SK-N-SH (cell line): ENCODE data around the gene SSTR5. TPM values are rescaled to one million over a fixed set of nuclear protein-coding genes. Genes with fewer than 3 reads are reported as not detected.

Source experiments
- CTCF ChIA-PET: fragments of 300-600, 350-600 bp; formaldehyde crosslinking; extraction: SDS; loops from one replicate; lab custom pipeline; 2021; lab: Yijun Ruan, JAX
- POLR2A ChIA-PET: fragments of 350-600 bp; sonication (Branson Sonifier 250); formaldehyde crosslinking; extraction: SDS; loops from one replicate; lab custom pipeline; 2020; ENCODE audit warnings: antibody characterized with exemption, inconsistent platforms; lab: Yijun Ruan, JAX
- DNase-seq: peaks from one replicate; pipeline ENCODE4 v3.0.0; 2012
- H2AFZ ChIP-seq: fragments of 200-600 bp; sonication (generic); 2 replicates; pipeline ENCODE4 v1.8.1; 2016; ENCODE audit warnings: antibody characterized with exemption, mild to moderate bottlenecking, low read depth
- H3F3A ChIP-seq: fragments of 200-600 bp; sonication (generic); replicated peaks from 2 replicates; pipeline ENCODE3; 2016; ENCODE audit warnings: antibody characterized with exemption, mild to moderate bottlenecking; ENCODE audit not compliant: insufficient read depth
- H3K27ac ChIP-seq, 2 experiments: fragments of 200-500 bp in 1 of 2; fragments of 200-600 bp in 1 of 2; sonication (Bioruptor generic) in 1 of 2; sonication (generic), shearing (Covaris generic) in 1 of 2; 2 replicates each; pipeline versions ENCODE4 v1.5.1 to v1.6.1; 2014 to 2016; ENCODE audit warnings: low read depth in 2 of 2, inconsistent platforms in 1 of 2, low read length in 1 of 2, mild to moderate bottlenecking in 1 of 2, mixed read lengths in 1 of 2
- H3K27me3 ChIP-seq: fragments of 200-600 bp; sonication (generic), shearing (Covaris generic); 2 replicates; pipeline ENCODE4 v1.6.1; 2016; ENCODE audit warnings: mixed run types; ENCODE audit not compliant: insufficient read depth
- H3K36me3 ChIP-seq, 2 experiments: fragments of 200-500 bp in 1 of 2; fragments of 200-600 bp in 1 of 2; sonication (Bioruptor generic) in 1 of 2; sonication (generic) in 1 of 2; replicated peaks in 1 of 2; 2 replicates each; pipeline versions ENCODE3 to v1.5.1; 2014 to 2016; ENCODE audit warnings: low read length in 1 of 2, mild to moderate bottlenecking in 1 of 2; ENCODE audit not compliant: insufficient read depth in 2 of 2, control insufficient read depth in 1 of 2
- H3K4me1 ChIP-seq, 2 experiments: fragments of 200-500 bp in 1 of 2; fragments of 200-600 bp in 1 of 2; sonication (Bioruptor generic) in 1 of 2; sonication (generic), shearing (Covaris generic) in 1 of 2; 2 replicates each; pipeline versions ENCODE4 v1.5.1 to v1.6.1; 2014 to 2016; ENCODE audit warnings: low read depth in 1 of 2, low read length in 1 of 2, mixed run types in 1 of 2; ENCODE audit not compliant: insufficient read depth in 2 of 2, control insufficient read depth in 1 of 2
- H3K4me2 ChIP-seq: fragments of 200-600 bp; sonication (generic), shearing (Covaris generic); 2 replicates; pipeline ENCODE4 v1.6.1; 2017; ENCODE audit warnings: mixed run types
- H3K4me3 ChIP-seq, 2 experiments: fragments of 200-500 bp in 1 of 2; fragments of 200-600 bp in 1 of 2; sonication (Bioruptor generic) in 1 of 2; sonication (generic), shearing (Covaris generic) in 1 of 2; 2 replicates each; pipeline versions ENCODE4 v1.5.1 to v1.8.1; 2014 to 2016; ENCODE audit warnings: low read depth in 2 of 2, inconsistent platforms in 1 of 2, low read length in 1 of 2, mild to moderate bottlenecking in 1 of 2, mixed read lengths in 1 of 2, moderate library complexity in 1 of 2
- H3K79me2 ChIP-seq: fragments of 200-600 bp; sonication (generic); 2 replicates; pipeline ENCODE4 v1.8.1; 2017; ENCODE audit warnings: mild to moderate bottlenecking; ENCODE audit not compliant: insufficient read depth
- H3K9ac ChIP-seq: fragments of 200-600 bp; sonication (generic); 2 replicates; pipeline ENCODE4 v1.6.1; 2017; ENCODE audit warnings: mixed run types
- H3K9me2 ChIP-seq: fragments of 200-600 bp; sonication (generic); 2 replicates; pipeline ENCODE4 v1.6.1; 2017; ENCODE audit warnings: mixed run types
- H3K9me3 ChIP-seq: fragments of 200-600 bp; sonication (generic); 2 replicates; pipeline ENCODE4 v1.6.1; 2017; ENCODE audit warnings: mixed run types, mild to moderate bottlenecking, moderate library complexity
- H4K20me1 ChIP-seq: fragments of 200-600 bp; sonication (generic); 2 replicates; pipeline ENCODE4 v1.6.1; 2017; ENCODE audit warnings: mild to moderate bottlenecking, mixed run types; ENCODE audit not compliant: insufficient read depth
- CHD2 ChIP-seq: fragments of 150-350 bp; IDR thresholded peaks from 2 replicates; pipeline ENCODE4 v1.6.1; 2018; ENCODE audit warnings: low read length; ENCODE audit not compliant: partially characterized antibody
- ELF1 ChIP-seq: IDR thresholded peaks from 2 replicates; pipeline ENCODE4 v1.4.0; 2012
- EZH2phosphoT487 ChIP-seq: fragments of 200-600 bp; sonication (generic); IDR thresholded peaks from 2 replicates; pipeline ENCODE4 v1.6.1; 2017; ENCODE audit warnings: low read depth, mixed run types, mild to moderate bottlenecking, antibody characterized with exemption, moderate library complexity, borderline replicate concordance
- FOSL2 ChIP-seq: IDR thresholded peaks from 2 replicates; pipeline ENCODE4 v1.4.0; 2012; ENCODE audit warnings: low read depth, mild to moderate bottlenecking, moderate library complexity, borderline replicate concordance
- FOXJ3 ChIP-seq: sonication (generic); formaldehyde crosslinking; IDR thresholded peaks from 2 replicates; pipeline ENCODE4 v1.5.1; 2020; ENCODE audit warnings: mild to moderate bottlenecking, missing genetic modification reagents
- FOXM1 ChIP-seq: IDR thresholded peaks from 2 replicates; pipeline ENCODE4 v1.4.0; 2012; ENCODE audit warnings: low read depth, mild to moderate bottlenecking
- GATA2 ChIP-seq: sonication (generic); formaldehyde crosslinking; IDR thresholded peaks from 2 replicates; pipeline ENCODE4 v1.5.0; 2020; ENCODE audit warnings: mild to moderate bottlenecking, missing genetic modification reagents
- NFIC ChIP-seq: IDR thresholded peaks from 2 replicates; pipeline ENCODE4 v1.4.0; 2012; ENCODE audit warnings: borderline replicate concordance
- NRF1 ChIP-seq: IDR thresholded peaks from 2 replicates; pipeline ENCODE4 v1.6.1; 2012; ENCODE audit warnings: low read depth, mild to moderate bottlenecking, low read length
- RAD21 ChIP-seq: IDR thresholded peaks from 2 replicates; pipeline ENCODE4 v1.6.1; 2012; ENCODE audit warnings: mild to moderate bottlenecking, low read length
- RCOR1 ChIP-seq: fragments of 150-350 bp; IDR thresholded peaks from 2 replicates; pipeline ENCODE4 v1.6.1; 2017; ENCODE audit warnings: antibody characterized with exemption, low read length
- RFX5 ChIP-seq: IDR thresholded peaks from 2 replicates; pipeline ENCODE4 v1.6.1; 2012; ENCODE audit warnings: mild to moderate bottlenecking, improper control_type of control experiment, low read length
- TAF1 ChIP-seq: IDR thresholded peaks from 2 replicates; pipeline ENCODE4 v1.6.1; 2012; ENCODE audit warnings: low read depth, mild to moderate bottlenecking, low read length, moderate library complexity, borderline replicate concordance
- TCF12 ChIP-seq: IDR thresholded peaks from 2 replicates; pipeline ENCODE4 v1.4.0; 2012
- YY1 ChIP-seq: IDR thresholded peaks from 2 replicates; pipeline ENCODE4 v1.4.0; 2012; ENCODE audit warnings: low read depth, mild to moderate bottlenecking
- WGBS: methylation state at CpG from one replicate; pipeline ENCODE4 v1.1.6; 2017; ENCODE audit warnings: low lambda C conversion rate; 5-methylcytosine and 5-hydroxymethylcytosine counted together
- polyA plus RNA-seq, 3 experiments: library from polyadenylated mRNA; depleted of rRNA; stranded (reverse); fragments of >200 nt; gene quantifications; 2 replicates each; pipeline ENCODE4 v1.2.3, GENCODE V29; 2012
- TF ChIP-seq, protein P1 (sequence below): IDR thresholded peaks from 2 replicates; pipeline ENCODE4 v1.4.0; 2012; ENCODE audit warnings: low read depth, borderline replicate concordance
- TF ChIP-seq, protein P2 (sequence below): fragments of 150-350 bp; IDR thresholded peaks from 2 replicates; pipeline ENCODE4 v1.6.1; 2017; ENCODE audit warnings: antibody characterized with exemption, low read length, low read depth, borderline replicate concordance
- TF ChIP-seq, protein P3 (sequence below): IDR thresholded peaks from 2 replicates; pipeline ENCODE4 v1.4.0; 2012; ENCODE audit warnings: low read depth
- TF ChIP-seq, protein P4 (sequence below): IDR thresholded peaks from 2 replicates; pipeline ENCODE4 v1.4.0; 2012; ENCODE audit warnings: low read depth, borderline replicate concordance

SSTR5 gene
- polyA plus RNA-seq, 1 of the 3 experiments (the other 2 are of a cell fraction), result not detected

DNA sequence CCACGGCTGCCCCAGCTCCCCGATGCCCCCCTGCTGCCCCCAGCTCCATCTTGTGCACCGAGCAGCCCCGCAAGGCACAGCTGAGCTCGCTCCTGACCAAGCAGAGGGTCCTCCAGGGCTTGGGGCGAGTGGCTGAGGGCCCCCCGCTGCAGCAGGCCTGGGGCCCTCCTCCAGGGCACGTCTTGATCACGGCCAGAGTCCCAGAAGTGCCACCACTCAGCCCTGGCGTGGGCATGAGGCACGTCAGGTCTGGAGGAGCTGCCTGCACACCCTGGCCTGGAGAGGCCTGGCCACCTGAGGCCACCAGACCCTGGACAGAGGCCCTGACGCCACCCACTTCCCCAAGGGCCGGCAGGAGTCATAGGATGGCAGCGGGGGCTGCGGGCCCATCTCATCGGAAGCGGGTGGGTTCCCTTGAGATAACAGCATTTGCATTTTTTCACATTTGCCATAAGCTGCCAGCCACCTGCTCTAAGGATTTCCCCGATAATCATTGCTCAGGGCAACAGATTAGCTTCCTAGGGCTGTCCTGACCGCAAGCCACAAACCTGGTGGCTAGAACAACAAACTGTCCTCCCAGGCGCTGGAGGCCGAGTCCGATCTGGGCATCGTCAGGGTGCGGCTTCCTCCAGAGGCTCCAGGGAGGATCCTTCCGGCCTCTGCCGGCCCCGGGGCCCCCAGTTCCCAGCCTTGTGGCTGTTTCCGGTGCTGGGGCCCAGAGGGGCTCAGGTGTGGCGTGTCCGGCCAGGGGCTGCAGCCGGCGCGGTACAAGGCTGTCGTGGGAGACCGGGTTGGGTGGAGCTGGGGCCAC lies 47.4 kb downstream of the SSTR5 start:
- no peaks in the 10 kb centered on the region for H3K4me1 ChIP-seq
- H3K27me3 ChIP-seq, result peaks cover 70% of the 10 kb centered on the region
- H4K20me1 ChIP-seq, result 0 out of 2 replicates have a peak, but pooled peaks cover 2% of the 10 kb centered on the region
- H3K36me3 ChIP-seq, result no peaks in the 10 kb centered on the region
- no peak overlapping the region for H2AFZ ChIP-seq
- POLR2A ChIA-PET, result no interaction called here
- H3K4me2 ChIP-seq, result no peak overlapping the region
- H3K9ac ChIP-seq, result no peak overlapping the region
- no peak overlapping the region for H3K27ac ChIP-seq
- H3F3A ChIP-seq, result no peaks in the 10 kb centered on the region
- no peaks in the 10 kb centered on the region for H3K9me3 ChIP-seq
- no peaks in the 10 kb centered on the region for H3K79me2 ChIP-seq
- no peak for DNase-seq
- no peaks in the 10 kb centered on the region for H3K9me2 ChIP-seq
- 48% methylated on average over 10 of the region's 35 CpGs for WGBS
- TF ChIP-seq, protein P1, sequence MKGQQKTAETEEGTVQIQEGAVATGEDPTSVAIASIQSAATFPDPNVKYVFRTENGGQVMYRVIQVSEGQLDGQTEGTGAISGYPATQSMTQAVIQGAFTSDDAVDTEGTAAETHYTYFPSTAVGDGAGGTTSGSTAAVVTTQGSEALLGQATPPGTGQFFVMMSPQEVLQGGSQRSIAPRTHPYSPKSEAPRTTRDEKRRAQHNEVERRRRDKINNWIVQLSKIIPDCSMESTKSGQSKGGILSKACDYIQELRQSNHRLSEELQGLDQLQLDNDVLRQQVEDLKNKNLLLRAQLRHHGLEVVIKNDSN, result no peak
- TF ChIP-seq FOSL2 (no peak), TCF12 (no peak), CHD2 (no peak), GATA2 (no peak), EZH2phosphoT487 (no peak), RFX5 (no peak), RCOR1 (no peak), FOXJ3 (CRISPR knock-in tag) (no peak), YY1 (no peak), ELF1 (no peak), NFIC (no peak), RAD21 (no peak), TAF1 (no peak), FOXM1 (no peak), NRF1 (no peak)
- TF ChIP-seq, protein P2, sequence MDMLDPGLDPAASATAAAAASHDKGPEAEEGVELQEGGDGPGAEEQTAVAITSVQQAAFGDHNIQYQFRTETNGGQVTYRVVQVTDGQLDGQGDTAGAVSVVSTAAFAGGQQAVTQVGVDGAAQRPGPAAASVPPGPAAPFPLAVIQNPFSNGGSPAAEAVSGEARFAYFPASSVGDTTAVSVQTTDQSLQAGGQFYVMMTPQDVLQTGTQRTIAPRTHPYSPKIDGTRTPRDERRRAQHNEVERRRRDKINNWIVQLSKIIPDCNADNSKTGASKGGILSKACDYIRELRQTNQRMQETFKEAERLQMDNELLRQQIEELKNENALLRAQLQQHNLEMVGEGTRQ, result no peak
- TF ChIP-seq, protein P3, sequence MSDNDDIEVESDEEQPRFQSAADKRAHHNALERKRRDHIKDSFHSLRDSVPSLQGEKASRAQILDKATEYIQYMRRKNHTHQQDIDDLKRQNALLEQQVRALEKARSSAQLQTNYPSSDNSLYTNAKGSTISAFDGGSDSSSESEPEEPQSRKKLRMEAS, result no peak
- TF ChIP-seq, protein P4, sequence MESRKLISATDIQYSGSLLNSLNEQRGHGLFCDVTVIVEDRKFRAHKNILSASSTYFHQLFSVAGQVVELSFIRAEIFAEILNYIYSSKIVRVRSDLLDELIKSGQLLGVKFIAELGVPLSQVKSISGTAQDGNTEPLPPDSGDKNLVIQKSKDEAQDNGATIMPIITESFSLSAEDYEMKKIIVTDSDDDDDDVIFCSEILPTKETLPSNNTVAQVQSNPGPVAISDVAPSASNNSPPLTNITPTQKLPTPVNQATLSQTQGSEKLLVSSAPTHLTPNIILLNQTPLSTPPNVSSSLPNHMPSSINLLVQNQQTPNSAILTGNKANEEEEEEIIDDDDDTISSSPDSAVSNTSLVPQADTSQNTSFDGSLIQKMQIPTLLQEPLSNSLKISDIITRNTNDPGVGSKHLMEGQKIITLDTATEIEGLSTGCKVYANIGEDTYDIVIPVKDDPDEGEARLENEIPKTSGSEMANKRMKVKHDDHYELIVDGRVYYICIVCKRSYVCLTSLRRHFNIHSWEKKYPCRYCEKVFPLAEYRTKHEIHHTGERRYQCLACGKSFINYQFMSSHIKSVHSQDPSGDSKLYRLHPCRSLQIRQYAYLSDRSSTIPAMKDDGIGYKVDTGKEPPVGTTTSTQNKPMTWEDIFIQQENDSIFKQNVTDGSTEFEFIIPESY, result no peak
- TF ChIP-seq, all 33 proteins: peak for 0
- H3K4me3 ChIP-seq, result no peak overlapping the region
- CTCF ChIA-PET, result no interaction called here
